Measurements from ENCODE around the gene SPTBN2. TPM values are rescaled to one million over a fixed set of nuclear protein-coding genes. Genes with fewer than 3 reads are reported as not detected.

SPTBN2 gene
- total and polyA plus RNA-seq, 2 of the 4 experiments (the other 2 are of a cell fraction), result 0.18 to 0.41 TPM

DNA sequence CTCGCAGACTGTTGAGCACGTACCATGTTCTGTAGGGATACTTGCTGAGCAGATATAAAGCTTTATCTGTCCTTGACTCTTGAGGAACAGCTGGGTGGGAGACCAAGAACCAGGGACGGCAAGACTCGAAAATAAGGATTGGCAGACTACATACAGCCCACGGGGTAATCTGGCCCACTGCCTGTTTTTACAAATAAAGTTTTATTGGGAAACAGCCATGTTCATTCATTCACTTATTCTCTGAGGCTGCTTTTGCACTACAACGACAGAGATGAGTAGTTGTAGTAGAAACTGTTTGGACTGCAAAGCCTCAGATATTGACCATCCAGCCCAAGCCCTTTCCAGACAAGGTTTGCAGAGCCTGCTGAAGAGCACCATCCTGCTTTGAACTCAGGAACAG lies 31.0 kb downstream of the SPTBN2 start:
- whole genome bisulfite sequencing, 2 experiments (ENCODE audit: extremely low coverage in 2 of 2, insufficient read length in 1 of 2), result 92% methylated on average over 2 of the region's 6 CpGs; no CpG with 5 or more reads in 1 of the 2 experiments
- ChIA-PET CTCF (no interaction called here), POLR2A (ENCODE audit: unreplicated experiment) (no interaction called here)
- no peak for TF ChIP-seq RAD21 (IDR thresholded peaks at IDR 0.05; ENCODE audit: low read length)
- TF ChIP-seq FOS (IDR thresholded peaks at IDR 0.05; ENCODE audit: low read depth, low read length), result no peak
- no peak for TF ChIP-seq SMC3 (IDR thresholded peaks at IDR 0.05; ENCODE audit: low read depth, low read length)
- TF ChIP-seq MXI1 (IDR thresholded peaks at IDR 0.05; ENCODE audit: borderline replicate concordance, low read depth, low read length), result no peak
- no peak for TF ChIP-seq MAZ (IDR thresholded peaks at IDR 0.05; ENCODE audit: borderline replicate concordance, low read depth, low read length)
- TF ChIP-seq POLR2A (IDR thresholded peaks at IDR 0.05; ENCODE audit: low read depth, low read length), result no peak
- TF ChIP-seq, protein P1, sequence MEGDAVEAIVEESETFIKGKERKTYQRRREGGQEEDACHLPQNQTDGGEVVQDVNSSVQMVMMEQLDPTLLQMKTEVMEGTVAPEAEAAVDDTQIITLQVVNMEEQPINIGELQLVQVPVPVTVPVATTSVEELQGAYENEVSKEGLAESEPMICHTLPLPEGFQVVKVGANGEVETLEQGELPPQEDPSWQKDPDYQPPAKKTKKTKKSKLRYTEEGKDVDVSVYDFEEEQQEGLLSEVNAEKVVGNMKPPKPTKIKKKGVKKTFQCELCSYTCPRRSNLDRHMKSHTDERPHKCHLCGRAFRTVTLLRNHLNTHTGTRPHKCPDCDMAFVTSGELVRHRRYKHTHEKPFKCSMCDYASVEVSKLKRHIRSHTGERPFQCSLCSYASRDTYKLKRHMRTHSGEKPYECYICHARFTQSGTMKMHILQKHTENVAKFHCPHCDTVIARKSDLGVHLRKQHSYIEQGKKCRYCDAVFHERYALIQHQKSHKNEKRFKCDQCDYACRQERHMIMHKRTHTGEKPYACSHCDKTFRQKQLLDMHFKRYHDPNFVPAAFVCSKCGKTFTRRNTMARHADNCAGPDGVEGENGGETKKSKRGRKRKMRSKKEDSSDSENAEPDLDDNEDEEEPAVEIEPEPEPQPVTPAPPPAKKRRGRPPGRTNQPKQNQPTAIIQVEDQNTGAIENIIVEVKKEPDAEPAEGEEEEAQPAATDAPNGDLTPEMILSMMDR (conservative IDR thresholded peaks at IDR 0.05; ENCODE audit: low read depth, low read length), result no peak
- TF ChIP-seq MAFK (IDR thresholded peaks at IDR 0.05; ENCODE audit: low read depth, low read length), result no peak
- TF ChIP-seq ELK1 (IDR thresholded peaks at IDR 0.05; ENCODE audit: borderline replicate concordance, low read depth, low read length), result no peak
- TF ChIP-seq CHD1 (IDR thresholded peaks at IDR 0.05; ENCODE audit: low read depth, low read length), result no peak
- TF ChIP-seq, protein P2, sequence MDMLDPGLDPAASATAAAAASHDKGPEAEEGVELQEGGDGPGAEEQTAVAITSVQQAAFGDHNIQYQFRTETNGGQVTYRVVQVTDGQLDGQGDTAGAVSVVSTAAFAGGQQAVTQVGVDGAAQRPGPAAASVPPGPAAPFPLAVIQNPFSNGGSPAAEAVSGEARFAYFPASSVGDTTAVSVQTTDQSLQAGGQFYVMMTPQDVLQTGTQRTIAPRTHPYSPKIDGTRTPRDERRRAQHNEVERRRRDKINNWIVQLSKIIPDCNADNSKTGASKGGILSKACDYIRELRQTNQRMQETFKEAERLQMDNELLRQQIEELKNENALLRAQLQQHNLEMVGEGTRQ (IDR thresholded peaks at IDR 0.05; ENCODE audit: low read depth, low read length), result no peak
- TF ChIP-seq RCOR1 (IDR thresholded peaks at IDR 0.05; ENCODE audit: insufficient replicate concordance, low read length), result no peak
- no peak for TF ChIP-seq BHLHE40 (IDR thresholded peaks at IDR 0.05; ENCODE audit: low read depth, low read length)
- no peak for TF ChIP-seq RFX5 (IDR thresholded peaks at IDR 0.05; ENCODE audit: low read depth, low read length)
- no peak for TF ChIP-seq CEBPB (IDR thresholded peaks at IDR 0.05; ENCODE audit: low read depth, low read length)
- Histone ChIP-seq H4K8ac (ENCODE audit: low read depth in 2 of 2, low read length in 2 of 2) (no peak overlapping the region), H3K27me3 (ENCODE audit: control insufficient read depth, insufficient read depth, low read length) (no peaks in the 10 kb centered on the region; the same call in 1 of the 2 replicates), H3K9me3 (ENCODE audit: control insufficient read depth, insufficient read depth, low read length) (peaks cover 7% of the 10 kb centered on the region), H2BK20ac (ENCODE audit: low read depth, low read length) (no peak overlapping the region), H2AK5ac (ENCODE audit: low read depth, low read length) (no peak overlapping the region), H2AFZ (replicated peaks; ENCODE audit: low read length, poor library complexity) (no peak overlapping the region), H2BK120ac (ENCODE audit: low read depth, low read length) (no peak overlapping the region), H4K91ac (ENCODE audit: insufficient read depth, low read depth, low read length) (no peak overlapping the region), H3K4me1 (ENCODE audit: control insufficient read depth, insufficient read depth, low read length) (no peaks in the 10 kb centered on the region), H3K56ac (ENCODE audit: extremely low read depth, insufficient read depth, low read length) (no peak overlapping the region), H4K20me1 (ENCODE audit: insufficient read depth, low read length) (no peaks in the 10 kb centered on the region), H3K18ac (ENCODE audit: low read depth, low read length) (no peak overlapping the region), H3K4me2 (ENCODE audit: low read depth, low read length) (no peak overlapping the region), H3K23ac (ENCODE audit: low read depth, low read length) (no peak overlapping the region), H2BK5ac (ENCODE audit: low read depth, low read length, poor library complexity, severe bottlenecking) (no peak overlapping the region), H3K14ac (replicated peaks; ENCODE audit: low read depth, low read length) (no peak overlapping the region), H3K4me3 (ENCODE audit: insufficient read depth, low read depth, low read length) (no peak overlapping the region), H3K27ac (ENCODE audit: insufficient read depth, low read length) (no peak overlapping the region), H3K4ac (ENCODE audit: low read depth, low read length) (no peak overlapping the region), H3K79me1 (ENCODE audit: low read depth in 1 of 2, low read length in 2 of 2) (no peaks in the 10 kb centered on the region), H2BK15ac (ENCODE audit: low read depth, low read length) (no peak overlapping the region), H3K9ac (ENCODE audit: low read depth, low read length) (no peak overlapping the region), H3K9me1 (ENCODE audit: insufficient read depth, low read length) (no peaks in the 10 kb centered on the region), H2AK9ac (replicated peaks; ENCODE audit: low read depth, low read length, poor library complexity) (no peak overlapping the region), H4K5ac (ENCODE audit: low read depth, low read length) (no peak overlapping the region), H3K36me3 (ENCODE audit: control insufficient read depth, insufficient read depth, low read length) (no peaks in the 10 kb centered on the region)
- in situ Hi-C loops (cut with MboI; ENCODE audit: low sequenced_read_pairs), result no loop called here
- intact Hi-C loops (cut with micrococcal nuclease), result no loop called here
- BruUV-seq (replicated peaks), result no TSS peak
- DNase-seq (no peak), ATAC-seq (ENCODE audit: low read depth) (no peak)
- dilution Hi-C loops (cut with HindIII; ENCODE audit: low sequenced_read_pairs, unreplicated experiment), result no loop called here
